GM21526 (cell line): ENCODE results near the gene DACT2.
"Not testable (repeated sequence)": the region's sequence is repeated elsewhere in the genome, so short reads cannot be mapped to it uniquely, and the experiment has no call there.

ENCODE experiments used
- ATAC-seq: cut with Tn5 transposase; IDR thresholded peaks from one replicate; pipeline ENCODE4 v1.9.1; 2021; ENCODE audit warnings: moderate library complexity; ENCODE audit not compliant: unreplicated experiment, low FRiP score

DACT2 gene

GRCh38 chr6:168326294-168327261 is 7.0 kb upstream of the DACT2 start:
- no peak for ATAC-seq

- ATAC-seq = no peak
Observed at GRCh38 chr6:168322966-168323365, 3.4 kb upstream of the DACT2 start.

- no peak for ATAC-seq
Observed at GRCh38 chr6:168320634-168321033, 1.1 kb upstream of the DACT2 start.

GRCh38 chr6:168318579-168319278 is 848 bp downstream of the DACT2 start:
- ATAC-seq = no peak

- ATAC-seq = no peak
Observed at GRCh38 chr6:168318090-168318489, 1.5 kb downstream of the DACT2 start.

GRCh38 chr6:168315596-168315995 is 4.0 kb downstream of the DACT2 start:
- ATAC-seq = no peak

GRCh38 chr6:168314948-168315347 is 4.6 kb downstream of the DACT2 start:
- ATAC-seq = no peak

- ATAC-seq = no peak
Observed at GRCh38 chr6:168314021-168314420, 5.6 kb downstream of the DACT2 start.

- no peak for ATAC-seq
Observed at GRCh38 chr6:168313431-168314011, 6.1 kb downstream of the DACT2 start.

GRCh38 chr6:168312125-168312507 is 7.5 kb downstream of the DACT2 start:
- ATAC-seq = not testable (repeated sequence)

GRCh38 chr6:168311410-168312124 is 8.0 kb downstream of the DACT2 start:
- ATAC-seq = no peak

GRCh38 chr6:168310945-168311344 is 8.6 kb downstream of the DACT2 start:
- ATAC-seq = no peak

- no peak for ATAC-seq
Observed at GRCh38 chr6:168310403-168310802, 9.2 kb downstream of the DACT2 start.

- ATAC-seq = no peak
Observed at GRCh38 chr6:168309997-168310396, 9.6 kb downstream of the DACT2 start.

- ATAC-seq = no peak
Observed at GRCh38 chr6:168309183-168309582, 10.4 kb downstream of the DACT2 start.

- ATAC-seq = no peak
Observed at GRCh38 chr6:168308390-168309144, 11.0 kb downstream of the DACT2 start.

- no peak for ATAC-seq
Observed at GRCh38 chr6:168307695-168308021, 11.9 kb downstream of the DACT2 start.

- no peak for ATAC-seq
Observed at GRCh38 chr6:168307015-168307694, 12.4 kb downstream of the DACT2 start.

- ATAC-seq = no peak
Observed at GRCh38 chr6:168305863-168306262, 13.7 kb downstream of the DACT2 start.
